B cell (primary cell): Measurements from ENCODE around the gene CDH5. TPM values are rescaled to one million over a fixed set of nuclear protein-coding genes. Genes with fewer than 3 reads are reported as not detected.

ENCODE experiments used
- ATAC-seq: fragments of 200-7000 bp; cut with Tn5 transposase; one replicate; pipeline ENCODE4 v1.10.0; 2021; ENCODE audit warnings: low read depth, mild to moderate bottlenecking, moderate number of reproducible peaks, moderate library complexity
- CTCF ChIA-PET: fragments of 350-600 bp; sonication (Branson Sonifier 250); formaldehyde crosslinking; loops from one replicate; lab custom pipeline; 2021; ENCODE audit warnings: antibody characterized with exemption, inconsistent platforms; lab: Charles Lee
- POLR2A ChIA-PET: fragments of 350-600 bp; sonication (Branson Sonifier 250); formaldehyde crosslinking; loops from one replicate; lab custom pipeline; 2021; ENCODE audit warnings: antibody characterized with exemption; lab: Charles Lee
- DNase-seq: peaks from one replicate; pipeline ENCODE4 v3.0.0; 2013
- H2AFZ ChIP-seq: 2 replicates; pipeline ENCODE4 v1.6.1; 2012; ENCODE audit warnings: mild to moderate bottlenecking, low read depth, low read length; ENCODE audit not compliant: insufficient read depth, poor library complexity, severe bottlenecking
- H3K27ac ChIP-seq, 2 donors: 1 replicate in 1 of 2; 2 replicates in 1 of 2; pipeline ENCODE4 v1.5.1; 2012 to 2013; ENCODE audit warnings: low read length in 2 of 2, mild to moderate bottlenecking in 2 of 2, moderate library complexity in 1 of 2
- H3K27me3 ChIP-seq, 4 experiments: fragments of 200-600 bp in 1 of 4; sonication (generic) in 1 of 4; replicated peaks in 1 of 4; 1 replicate in 2 of 4; 2 replicates in 2 of 4; pipeline versions ENCODE4 v1.6.1 to v1.7.0; 2013 to 2016; ENCODE audit warnings: low read length in 3 of 4, mild to moderate bottlenecking in 2 of 4, mixed read lengths in 1 of 4, moderate library complexity in 1 of 4; ENCODE audit not compliant: insufficient read depth in 4 of 4, control insufficient read depth in 3 of 4; ENCODE audit errors: control extremely low read depth in 1 of 4
- H3K36me3 ChIP-seq, 2 experiments: replicated peaks in 1 of 2; 1 replicate in 1 of 2; 2 replicates in 1 of 2; pipeline versions ENCODE4 v1.6.1 to v1.7.1; 2013; ENCODE audit warnings: low read length in 1 of 2; ENCODE audit not compliant: insufficient read depth in 2 of 2, control insufficient read depth in 1 of 2; ENCODE audit errors: control extremely low read depth in 1 of 2, extremely low read depth in 1 of 2
- H3K4me1 ChIP-seq, 2 donors: fragments of 200-600 bp in 1 of 2; sonication (generic) in 1 of 2; 1 replicate in 1 of 2; 2 replicates in 1 of 2; pipeline versions ENCODE4 v1.5.1 to v1.6.1; 2013 to 2017; ENCODE audit warnings: low read length in 2 of 2; ENCODE audit not compliant: control insufficient read depth in 2 of 2, insufficient read depth in 2 of 2
- H3K4me2 ChIP-seq: replicated peaks from 2 replicates; pipeline ENCODE3; 2012; ENCODE audit warnings: mild to moderate bottlenecking, low read depth, low read length; ENCODE audit not compliant: poor library complexity, severe bottlenecking
- H3K4me3 ChIP-seq, 5 experiments: fragments of 200-600 bp in 1 of 5; sonication (generic) in 1 of 5; 1 replicate in 3 of 5; 2 replicates in 2 of 5; pipeline versions ENCODE4 v1.5.1 to v1.7.0; 2011 to 2016; ENCODE audit warnings: low read length in 4 of 5, mild to moderate bottlenecking in 4 of 5, low read depth in 2 of 5, control low read depth in 1 of 5, moderate library complexity in 1 of 5; ENCODE audit not compliant: insufficient read depth in 1 of 5; ENCODE audit errors: control extremely low read depth in 1 of 5, extremely low read depth in 1 of 5
- H3K79me2 ChIP-seq: fragments of 200-600 bp; sonication (generic); one replicate; pipeline ENCODE4 v1.6.0; 2016; ENCODE audit warnings: low read length; ENCODE audit not compliant: control insufficient read depth, insufficient read depth
- H3K9ac ChIP-seq: fragments of 200-600 bp; sonication (generic); 2 replicates; pipeline ENCODE4 v1.6.1; 2017; ENCODE audit warnings: mild to moderate bottlenecking, low read length, moderate library complexity
- H3K9me3 ChIP-seq, 3 donors: one replicate each; pipeline versions ENCODE4 v1.6.1 to v1.7.1; 2013; ENCODE audit warnings: low read length in 2 of 3; ENCODE audit not compliant: control insufficient read depth in 2 of 3, insufficient read depth in 1 of 3; ENCODE audit errors: control extremely low read depth in 1 of 3
- H4K20me1 ChIP-seq: 2 replicates; pipeline ENCODE4 v1.6.0; 2012; ENCODE audit warnings: mild to moderate bottlenecking, low read length; ENCODE audit not compliant: insufficient read depth, control insufficient read depth, poor library complexity, severe bottlenecking
- H3K27ac Mint-ChIP-seq: one replicate; pipeline ENCODE4 v1.8.0; 2021; ENCODE audit warnings: mixed read lengths
- H3K27me3 Mint-ChIP-seq: one replicate; pipeline ENCODE4 v1.8.0; 2021; ENCODE audit warnings: mixed read lengths
- H3K4me1 Mint-ChIP-seq: one replicate; pipeline ENCODE4 v1.8.0; 2021; ENCODE audit warnings: mixed read lengths
- H3K4me3 Mint-ChIP-seq: one replicate; pipeline ENCODE4 v1.8.0; 2021; ENCODE audit warnings: mixed read lengths
- H3K9me3 Mint-ChIP-seq: one replicate; pipeline ENCODE4 v1.8.0; 2022; ENCODE audit warnings: mixed read lengths; ENCODE audit not compliant: insufficient read depth
- CTCF ChIP-seq: fragments of 200-600 bp; IDR thresholded peaks from one replicate; pipeline ENCODE4 v1.8.0; 2022; ENCODE audit warnings: antibody characterized with exemption, mild to moderate bottlenecking
- EZH2 ChIP-seq: IDR thresholded peaks from 2 replicates; pipeline ENCODE4 v1.6.1; 2012; ENCODE audit warnings: borderline replicate concordance, low read depth, mild to moderate bottlenecking, moderate library complexity, low read length; ENCODE audit not compliant: insufficient read depth, poor library complexity, severe bottlenecking
- WGBS: methylation state at CpG from one replicate; pipeline ENCODE4 v1.1.5; 2013; ENCODE audit warnings: missing lambda C conversion rate; ENCODE audit not compliant: insufficient coverage; 5-methylcytosine and 5-hydroxymethylcytosine counted together
- intact Hi-C: fragments of 100-400 bp; cut with micrococcal nuclease; formaldehyde crosslinking; loops from one replicate; pipeline ENCODE4 v1.10.0; 2022
- polyA plus RNA-seq: library from polyadenylated mRNA; depleted of rRNA; stranded (reverse); fragments of >200 nt; gene quantifications from 2 replicates; pipeline ENCODE4 v1.2.3, GENCODE V29; 2012
- total RNA-seq, 2 donors: library from RNA; stranded (reverse); fragments of 120-200 nt in 1 of 2; gene quantifications; 1 replicate in 1 of 2; 2 replicates in 1 of 2; pipeline versions ENCODE4 v1.2.3 to v1.2.4, GENCODE V29; 2013 to 2022

The CDH5 gene
- total and polyA plus RNA-seq, 2 donors (not counting 1 experiment from before 2014, with no cell fraction given) = not detected

- Histone ChIP-seq H3K4me1 (no peaks in the 10 kb centered on the region), H3K9me3 (no peaks in the 10 kb centered on the region)
Measured at GRCh38 chr16:66391726-66392670, 25.5 kb downstream of the CDH5 start.

More at GRCh38 chr16:66391726-66392670, 25.5 kb downstream of the CDH5 start:
- Mint-ChIP-seq H3K4me3 (no peak overlapping the region), H3K27me3 (peaks cover 26% of the 10 kb centered on the region), H3K9me3 (no peaks in the 10 kb centered on the region), H3K27ac (no peak overlapping the region), H3K4me1 (no peaks in the 10 kb centered on the region)
- no peak for ATAC-seq
- ChIA-PET CTCF (no interaction called here), POLR2A (interaction anchor here (0.6 kb wide), 1 partner anchor 17 kb away, joined by 4 read pairs; no protein-coding TSS in a partner anchor)
- Histone ChIP-seq H3K4me3 (no peak overlapping the region), H3K27ac (no peak overlapping the region), H4K20me1 (no peaks in the 10 kb centered on the region), H3K27me3 (no peaks in the 10 kb centered on the region), H2AFZ (no peak overlapping the region), H3K79me2 (no peaks in the 10 kb centered on the region), H3K9ac (no peak overlapping the region), H3K36me3 (no peaks in the 10 kb centered on the region), H3K4me2 (no peak overlapping the region)
- no peak for DNase-seq
- intact Hi-C loops = no loop called here
- WGBS = 89% methylated on average over 18 of the region's 18 CpGs
- no peak for TF ChIP-seq EZH2
- no peak for TF ChIP-seq CTCF
